IMR-90 (cell line): Measurements from ENCODE around the gene CACNG7. TPM values are rescaled to one million over a fixed set of nuclear protein-coding genes. Genes with fewer than 3 reads are reported as not detected.

ENCODE experiments used
- ATAC-seq: fragments of 200-7000 bp; cut with Tn5 transposase; 2 replicates; pipeline ENCODE4 v1.9.1; 2020; ENCODE audit warnings: low read depth, mild to moderate bottlenecking, moderate library complexity
- BruUV-seq: library from RNA; stranded (reverse); fragments of 400-500 nt; replicated peaks from 2 replicates; lab custom pipeline; 2021; lab: Mats Ljungman, UMichigan
- CTCF ChIA-PET: fragments of 300-600 bp; formaldehyde crosslinking; extraction: SDS; loops from one replicate; lab custom pipeline; 2021; ENCODE audit warnings: antibody characterized with exemption; lab: Yijun Ruan, JAX
- POLR2A ChIA-PET: fragments of 300-600 bp; sonication (Branson Sonifier 250); formaldehyde crosslinking; loops from one replicate; lab custom pipeline; 2022; ENCODE audit warnings: antibody characterized with exemption; ENCODE audit not compliant: unreplicated experiment; lab: Charles Lee
- DNase-seq: peaks from one replicate; pipeline ENCODE4 v3.0.0; 2013
- H2AFZ ChIP-seq: replicated peaks from 2 replicates; pipeline ENCODE3; 2013; ENCODE audit warnings: low read length, mild to moderate bottlenecking; ENCODE audit not compliant: poor library complexity
- H2AK5ac ChIP-seq: 2 replicates; pipeline ENCODE4 v1.6.1; 2013; ENCODE audit warnings: low read depth, low read length, inconsistent platforms
- H2AK9ac ChIP-seq: replicated peaks from 2 replicates; pipeline ENCODE3; 2013; ENCODE audit warnings: mild to moderate bottlenecking, low read depth, low read length, moderate library complexity; ENCODE audit not compliant: poor library complexity
- H2BK120ac ChIP-seq: 2 replicates; pipeline ENCODE4 v1.6.1; 2013; ENCODE audit warnings: low read depth, low read length, inconsistent platforms
- H2BK15ac ChIP-seq: 3 replicates; pipeline ENCODE4 v1.6.1; 2013; ENCODE audit warnings: low read depth, low read length, inconsistent platforms
- H2BK20ac ChIP-seq: 2 replicates; pipeline ENCODE4 v1.6.1; 2013; ENCODE audit warnings: low read depth, mild to moderate bottlenecking, inconsistent platforms, low read length, moderate library complexity
- H2BK5ac ChIP-seq: 2 replicates; pipeline ENCODE4 v1.6.1; 2013; ENCODE audit warnings: mild to moderate bottlenecking, low read depth, low read length, inconsistent platforms; ENCODE audit not compliant: poor library complexity, severe bottlenecking
- H3K14ac ChIP-seq: replicated peaks from 2 replicates; pipeline ENCODE4 v1.6.1; 2013; ENCODE audit warnings: low read depth, low read length, inconsistent platforms
- H3K18ac ChIP-seq: 2 replicates; pipeline ENCODE4 v1.6.1; 2013; ENCODE audit warnings: low read depth, low read length, control low read depth
- H3K23ac ChIP-seq: 2 replicates; pipeline ENCODE4 v1.6.1; 2013; ENCODE audit warnings: low read depth, low read length, inconsistent platforms
- H3K27ac ChIP-seq: 2 replicates; pipeline ENCODE4 v1.5.1; 2013; ENCODE audit warnings: mild to moderate bottlenecking, control low read depth, low read length; ENCODE audit not compliant: insufficient read depth
- H3K27me3 ChIP-seq: 2 replicates; pipeline ENCODE4 v1.6.1; 2013; ENCODE audit warnings: low read length; ENCODE audit not compliant: control insufficient read depth, insufficient read depth
- H3K36me3 ChIP-seq: 2 replicates; pipeline ENCODE4 v1.6.1; 2013; ENCODE audit warnings: low read length, mixed read lengths; ENCODE audit not compliant: control insufficient read depth, insufficient read depth
- H3K4ac ChIP-seq: 2 replicates; pipeline ENCODE4 v1.6.1; 2013; ENCODE audit warnings: low read depth, low read length, inconsistent platforms
- H3K4me1 ChIP-seq: 2 replicates; pipeline ENCODE4 v1.6.1; 2013; ENCODE audit warnings: low read length, mixed read lengths; ENCODE audit not compliant: control insufficient read depth, insufficient read depth
- H3K4me2 ChIP-seq: 2 replicates; pipeline ENCODE4 v1.6.1; 2013; ENCODE audit warnings: low read depth, mild to moderate bottlenecking, control low read depth, low read length, moderate library complexity
- H3K4me3 ChIP-seq: 2 replicates; pipeline ENCODE4 v1.5.1; 2013; ENCODE audit warnings: low read depth, mild to moderate bottlenecking, control low read depth, low read length, moderate library complexity; ENCODE audit not compliant: insufficient read depth
- H3K56ac ChIP-seq: 2 replicates; pipeline ENCODE4 v1.6.1; 2013; ENCODE audit warnings: low read length, inconsistent platforms; ENCODE audit not compliant: insufficient read depth; ENCODE audit errors: extremely low read depth
- H3K79me1 ChIP-seq, 2 experiments: 2 replicates each; pipeline ENCODE4 v1.6.1; 2013; ENCODE audit warnings: low read length in 2 of 2, inconsistent platforms in 1 of 2, low read depth in 1 of 2
- H3K9ac ChIP-seq: 2 replicates; pipeline ENCODE4 v1.6.1; 2013; ENCODE audit warnings: low read depth, low read length, control low read depth
- H3K9me1 ChIP-seq: 2 replicates; pipeline ENCODE4 v1.6.1; 2013; ENCODE audit warnings: low read length, inconsistent platforms; ENCODE audit not compliant: insufficient read depth
- H3K9me3 ChIP-seq: 2 replicates; pipeline ENCODE4 v1.6.1; 2013; ENCODE audit warnings: low read length; ENCODE audit not compliant: control insufficient read depth, insufficient read depth
- H4K20me1 ChIP-seq: 2 replicates; pipeline ENCODE4 v1.6.1; 2013; ENCODE audit warnings: low read length, inconsistent platforms; ENCODE audit not compliant: insufficient read depth
- H4K5ac ChIP-seq: 2 replicates; pipeline ENCODE4 v1.6.1; 2013; ENCODE audit warnings: mild to moderate bottlenecking, low read depth, low read length, control low read depth
- H4K8ac ChIP-seq, 2 experiments: 2 replicates each; pipeline ENCODE4 v1.6.1; 2013; ENCODE audit warnings: low read depth in 2 of 2, low read length in 2 of 2, control low read depth in 1 of 2, inconsistent platforms in 1 of 2
- H4K91ac ChIP-seq: 2 replicates; pipeline ENCODE4 v1.6.1; 2013; ENCODE audit warnings: low read depth, low read length, inconsistent platforms; ENCODE audit not compliant: insufficient read depth
- WGBS, 2 experiments: methylation state at CpG; one replicate each; pipeline versions ENCODE4 v1.1.5 to v1.1.7; 2013; ENCODE audit warnings: missing lambda C conversion rate in 2 of 2; ENCODE audit not compliant: insufficient read length in 1 of 2; ENCODE audit errors: extremely low coverage in 2 of 2; 5-methylcytosine and 5-hydroxymethylcytosine counted together
- dilution Hi-C: fragments of 300-500 bp; cut with HindIII; formaldehyde crosslinking; loops from one replicate; pipeline ENCODE4 v1.14.3; 2018; ENCODE audit warnings: low sequenced_read_pairs; ENCODE audit not compliant: unreplicated experiment
- in situ Hi-C: fragments of 300-500 bp; cut with MboI; formaldehyde crosslinking; loops from 3 replicates; pipeline ENCODE4 v1.14.3; 2019; ENCODE audit warnings: low sequenced_read_pairs, inconsistent platforms, mixed read lengths
- intact Hi-C: fragments of 100-400 bp; cut with micrococcal nuclease; formaldehyde crosslinking; loops from 2 replicates; pipeline ENCODE4 v1.10.0; 2022
- polyA plus RNA-seq, 3 experiments: library from polyadenylated mRNA; depleted of rRNA; stranded (reverse); fragments of >200 nt; gene quantifications; 2 replicates each; pipeline ENCODE4 v1.2.3, GENCODE V29; 2012; ENCODE audit warnings: low replicate concordance in 1 of 3
- total RNA-seq: library from RNA; depleted of rRNA; stranded (reverse); fragments of >200 nt; gene quantifications from 2 replicates; pipeline ENCODE4 v1.2.3, GENCODE V29; 2012
- TF ChIP-seq, protein P1 (sequence below): fragments of 150-350 bp; IDR thresholded peaks from 2 replicates; pipeline ENCODE4 v1.6.1; 2017; ENCODE audit warnings: mild to moderate bottlenecking, antibody characterized with exemption, low read length, low read depth

The CACNG7 gene
- total and polyA plus RNA-seq, 2 of the 4 experiments (the other 2 are of a cell fraction): 0.36 to 6.7 TPM

DNA sequence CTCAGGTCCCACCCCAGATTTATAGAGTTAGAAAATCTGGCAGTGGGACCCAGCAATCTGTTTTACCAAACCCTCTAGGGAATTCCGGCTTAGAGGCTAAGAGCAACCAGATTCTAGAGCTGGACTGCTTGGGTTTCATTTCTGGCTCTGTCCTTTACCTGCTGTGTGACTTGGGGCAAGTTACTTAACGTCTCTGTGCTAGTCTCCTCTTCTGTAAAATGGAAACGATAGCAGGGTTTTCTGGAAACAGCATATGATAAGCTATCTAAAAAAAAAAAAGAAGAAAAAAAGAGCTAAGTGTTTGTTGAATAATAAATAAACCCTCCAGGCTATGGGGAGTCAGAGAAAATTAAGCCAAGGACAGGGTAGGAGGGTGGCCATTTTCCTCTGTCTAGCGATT is 11.6 kb upstream of the CACNG7 start:
- H3K4me2 ChIP-seq: no peak overlapping the region
- dilution Hi-C loops (no loop called here), in situ Hi-C loops (no loop called here), intact Hi-C loops (no loop called here)
- DNase-seq (no peak), ATAC-seq (no peak)
- peaks cover 17% of the 10 kb centered on the region for H3K27me3 ChIP-seq
- H2AFZ ChIP-seq: no peak overlapping the region
- no peak overlapping the region for H3K9ac ChIP-seq
- TF ChIP-seq, protein P1, sequence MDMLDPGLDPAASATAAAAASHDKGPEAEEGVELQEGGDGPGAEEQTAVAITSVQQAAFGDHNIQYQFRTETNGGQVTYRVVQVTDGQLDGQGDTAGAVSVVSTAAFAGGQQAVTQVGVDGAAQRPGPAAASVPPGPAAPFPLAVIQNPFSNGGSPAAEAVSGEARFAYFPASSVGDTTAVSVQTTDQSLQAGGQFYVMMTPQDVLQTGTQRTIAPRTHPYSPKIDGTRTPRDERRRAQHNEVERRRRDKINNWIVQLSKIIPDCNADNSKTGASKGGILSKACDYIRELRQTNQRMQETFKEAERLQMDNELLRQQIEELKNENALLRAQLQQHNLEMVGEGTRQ: no peak
- BruUV-seq: no TSS peak
- CTCF ChIA-PET: no interaction called here
- no peak overlapping the region for H3K4me3 ChIP-seq
- H3K9me3 ChIP-seq: no peaks in the 10 kb centered on the region
- no CpG with 5 or more reads among the region's 4 CpGs for WGBS, 2 experiments
- H2BK20ac ChIP-seq: no peak overlapping the region
- no peak overlapping the region for H2BK15ac ChIP-seq
- no peaks in the 10 kb centered on the region for H3K9me1 ChIP-seq
- H3K18ac ChIP-seq: no peak overlapping the region
- no peak overlapping the region for H4K5ac ChIP-seq
- no peaks in the 10 kb centered on the region for H3K4me1 ChIP-seq
- H3K56ac ChIP-seq: no peak overlapping the region
- no peaks in the 10 kb centered on the region for H3K79me1 ChIP-seq
- no peak overlapping the region for H2AK9ac ChIP-seq
- H2AK5ac ChIP-seq: no peak overlapping the region
- no peaks in the 10 kb centered on the region for H3K36me3 ChIP-seq
- H3K27ac ChIP-seq: no peak overlapping the region
- no peak overlapping the region for H3K23ac ChIP-seq
- H4K91ac ChIP-seq: no peak overlapping the region
- H2BK120ac ChIP-seq: no peak overlapping the region
- no peak overlapping the region for H4K8ac ChIP-seq
- POLR2A ChIA-PET: no interaction called here
- no peak overlapping the region for H2BK5ac ChIP-seq
- H3K4ac ChIP-seq: no peak overlapping the region
- no peak overlapping the region for H3K14ac ChIP-seq
- no peaks in the 10 kb centered on the region for H4K20me1 ChIP-seq
